OCI-LY1 (cell line): ENCODE results near the gene BMP5.

Source experiments
- H2AFZ ChIP-seq: fragments of 200-600 bp; sonication (generic), shearing (Covaris generic); 2 replicates; pipeline ENCODE4 v1.6.0; 2014; ENCODE audit warnings: antibody characterized with exemption, mild to moderate bottlenecking, low read length
- H3F3A ChIP-seq: fragments of 200-600 bp; sonication (generic), shearing (Covaris generic); 2 replicates; pipeline ENCODE4 v1.6.0; 2014; ENCODE audit warnings: mild to moderate bottlenecking, antibody characterized with exemption, low read length, moderate library complexity; ENCODE audit not compliant: insufficient read depth
- H3K27ac ChIP-seq: fragments of 200-600 bp; sonication (generic); 2 replicates; pipeline ENCODE4 v1.5.1; 2014; ENCODE audit warnings: low read length, mixed run types, mild to moderate bottlenecking, low read depth; ENCODE audit not compliant: poor library complexity, severe bottlenecking
- H3K27me3 ChIP-seq: fragments of 200-600 bp; sonication (generic); 2 replicates; pipeline ENCODE4 v1.6.0; 2014; ENCODE audit warnings: antibody characterized with exemption, mild to moderate bottlenecking, low read length, moderate library complexity; ENCODE audit not compliant: insufficient read depth
- H3K36me3 ChIP-seq: fragments of 200-600 bp; sonication (generic); 2 replicates; pipeline ENCODE4 v1.6.1; 2014; ENCODE audit warnings: mild to moderate bottlenecking, antibody characterized with exemption, low read length, moderate library complexity, mixed read lengths; ENCODE audit not compliant: insufficient read depth
- H3K4me1 ChIP-seq: fragments of 200-600 bp; sonication (generic); 2 replicates; pipeline ENCODE4 v1.5.1; 2014; ENCODE audit warnings: mild to moderate bottlenecking, low read length, moderate library complexity; ENCODE audit not compliant: insufficient read depth, severe bottlenecking
- H3K4me2 ChIP-seq: fragments of 200-600 bp; sonication (generic), shearing (Covaris generic); 2 replicates; pipeline ENCODE4 v1.6.1; 2014; ENCODE audit warnings: low read length
- H3K4me3 ChIP-seq: fragments of 200-600 bp; sonication (generic); 2 replicates; pipeline ENCODE4 v1.5.1; 2014; ENCODE audit warnings: low read length, low read depth, mild to moderate bottlenecking, mixed read lengths; ENCODE audit not compliant: poor library complexity, severe bottlenecking
- H3K79me2 ChIP-seq: fragments of 200-600 bp; shearing (Covaris generic); 2 replicates; pipeline ENCODE4 v1.6.1; 2016; ENCODE audit warnings: mixed run types, low read length, mixed read lengths; ENCODE audit not compliant: insufficient read depth
- H3K9ac ChIP-seq: fragments of 200-600 bp; sonication (generic), shearing (Covaris generic); 2 replicates; pipeline ENCODE4 v1.6.1; 2014; ENCODE audit warnings: mild to moderate bottlenecking, low read length, mixed read lengths
- H3K9me2 ChIP-seq: fragments of 200-600 bp; sonication (generic), shearing (Covaris generic); 2 replicates; pipeline ENCODE4 v1.6.1; 2014; ENCODE audit warnings: low read depth, mild to moderate bottlenecking, low read length, mixed read lengths
- H3K9me3 ChIP-seq: fragments of 200-600 bp; shearing (Covaris generic); 2 replicates; pipeline ENCODE4 v1.6.1; 2014; ENCODE audit warnings: low read length, mixed read lengths
- H4K20me1 ChIP-seq: fragments of 200-600 bp; sonication (generic), shearing (Covaris generic); 2 replicates; pipeline ENCODE4 v1.6.0; 2016; ENCODE audit warnings: mild to moderate bottlenecking, low read length; ENCODE audit not compliant: insufficient read depth
- EZH2 ChIP-seq: fragments of 200-600 bp; sonication (generic), shearing (Covaris generic); IDR thresholded peaks from 2 replicates; pipeline ENCODE4 v1.8.0; 2017; ENCODE audit warnings: borderline replicate concordance, mixed run types, mild to moderate bottlenecking, antibody characterized with exemption, low read length, moderate library complexity, mixed read lengths
- TF ChIP-seq, protein P1 (sequence below): fragments of 200-600 bp; sonication (generic), shearing (Covaris generic); IDR thresholded peaks from 2 replicates; pipeline ENCODE4 v1.5.1; 2017; ENCODE audit warnings: mild to moderate bottlenecking, antibody characterized with exemption, low read length, moderate library complexity, mixed read lengths

Gene BMP5

DNA sequence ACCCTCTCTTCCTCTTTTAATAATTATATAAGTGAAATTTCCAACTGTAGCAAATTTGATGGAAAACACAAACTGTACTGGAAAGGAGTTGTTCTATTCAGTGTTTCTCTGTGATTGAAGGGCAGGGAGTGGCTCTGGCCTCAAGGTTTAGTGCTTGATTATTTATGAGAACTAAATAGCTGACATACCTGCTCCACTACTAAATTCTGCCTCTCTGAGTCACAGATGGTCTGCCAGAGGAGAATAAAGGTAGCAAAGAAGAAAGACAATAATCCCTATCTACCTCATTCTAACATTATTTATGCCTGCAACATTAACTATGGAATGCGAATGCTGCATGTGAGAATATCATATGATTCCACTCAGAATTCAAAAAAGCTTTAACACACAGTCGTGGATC, 9.3 kb downstream of the BMP5 start:
- Histone ChIP-seq H3K4me1 (no peaks in the 10 kb centered on the region), H3K9me2 (no peaks in the 10 kb centered on the region), H3K27me3 (no peaks in the 10 kb centered on the region)

GRCh38 chr6:55853008-55854001, 22.1 kb downstream of the BMP5 start:
- Histone ChIP-seq H2AFZ (no peak overlapping the region), H3K27ac (no peak overlapping the region), H3K4me2 (no peak overlapping the region), H3K9me2 (no peaks in the 10 kb centered on the region), H3K9ac (no peak overlapping the region), H3K4me1 (no peaks in the 10 kb centered on the region), H3K4me3 (no peak overlapping the region), H4K20me1 (no peaks in the 10 kb centered on the region), H3F3A (no peaks in the 10 kb centered on the region), H3K79me2 (no peaks in the 10 kb centered on the region), H3K9me3 (no peaks in the 10 kb centered on the region), H3K36me3 (no peaks in the 10 kb centered on the region), H3K27me3 (no peaks in the 10 kb centered on the region)
- TF ChIP-seq EZH2 = no peak
- TF ChIP-seq, protein P1, sequence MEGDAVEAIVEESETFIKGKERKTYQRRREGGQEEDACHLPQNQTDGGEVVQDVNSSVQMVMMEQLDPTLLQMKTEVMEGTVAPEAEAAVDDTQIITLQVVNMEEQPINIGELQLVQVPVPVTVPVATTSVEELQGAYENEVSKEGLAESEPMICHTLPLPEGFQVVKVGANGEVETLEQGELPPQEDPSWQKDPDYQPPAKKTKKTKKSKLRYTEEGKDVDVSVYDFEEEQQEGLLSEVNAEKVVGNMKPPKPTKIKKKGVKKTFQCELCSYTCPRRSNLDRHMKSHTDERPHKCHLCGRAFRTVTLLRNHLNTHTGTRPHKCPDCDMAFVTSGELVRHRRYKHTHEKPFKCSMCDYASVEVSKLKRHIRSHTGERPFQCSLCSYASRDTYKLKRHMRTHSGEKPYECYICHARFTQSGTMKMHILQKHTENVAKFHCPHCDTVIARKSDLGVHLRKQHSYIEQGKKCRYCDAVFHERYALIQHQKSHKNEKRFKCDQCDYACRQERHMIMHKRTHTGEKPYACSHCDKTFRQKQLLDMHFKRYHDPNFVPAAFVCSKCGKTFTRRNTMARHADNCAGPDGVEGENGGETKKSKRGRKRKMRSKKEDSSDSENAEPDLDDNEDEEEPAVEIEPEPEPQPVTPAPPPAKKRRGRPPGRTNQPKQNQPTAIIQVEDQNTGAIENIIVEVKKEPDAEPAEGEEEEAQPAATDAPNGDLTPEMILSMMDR = no peak

More for the DNA sequence above, 9.3 kb downstream of the BMP5 start:
- TF ChIP-seq, protein P1 = no peak
- no peak for TF ChIP-seq EZH2
- no peaks in the 10 kb centered on the region for H3K9me3 ChIP-seq
- no peaks in the 10 kb centered on the region for H4K20me1 ChIP-seq
- H3K79me2 ChIP-seq = no peaks in the 10 kb centered on the region
- H3F3A ChIP-seq = no peaks in the 10 kb centered on the region
- H3K4me2 ChIP-seq = no peak overlapping the region
- no peak overlapping the region for H3K4me3 ChIP-seq
- H2AFZ ChIP-seq = no peak overlapping the region
- no peak overlapping the region for H3K9ac ChIP-seq
- no peak overlapping the region for H3K27ac ChIP-seq
- H3K36me3 ChIP-seq = no peaks in the 10 kb centered on the region

GRCh38 chr6:55841341-55841740, 34.0 kb downstream of the BMP5 start:
- no peaks in the 10 kb centered on the region for H3F3A ChIP-seq
- H3K79me2 ChIP-seq = no peaks in the 10 kb centered on the region
- no peak for TF ChIP-seq EZH2
- TF ChIP-seq, protein P1 = no peak
- no peak overlapping the region for H3K4me2 ChIP-seq
- H3K4me3 ChIP-seq = no peak overlapping the region
- H3K9me3 ChIP-seq = no peaks in the 10 kb centered on the region
- no peak overlapping the region for H3K9ac ChIP-seq
- H4K20me1 ChIP-seq = no peaks in the 10 kb centered on the region
- no peaks in the 10 kb centered on the region for H3K4me1 ChIP-seq
- no peak overlapping the region for H3K27ac ChIP-seq
- no peaks in the 10 kb centered on the region for H3K27me3 ChIP-seq
- H2AFZ ChIP-seq = no peak overlapping the region
- H3K9me2 ChIP-seq = no peaks in the 10 kb centered on the region
- no peaks in the 10 kb centered on the region for H3K36me3 ChIP-seq
